HG03095 (cell line): ENCODE data around the gene DYNC2LI1.
"Not testable (repeated sequence)": the region's sequence is repeated elsewhere in the genome, so short reads cannot be mapped to it uniquely, and the experiment has no call there.

Experiments used
- ATAC-seq: cut with Tn5 transposase; IDR thresholded peaks from one replicate; pipeline ENCODE4 v1.9.1; 2021; ENCODE audit warnings: moderate library complexity; ENCODE audit not compliant: unreplicated experiment

Gene DYNC2LI1

DNA sequence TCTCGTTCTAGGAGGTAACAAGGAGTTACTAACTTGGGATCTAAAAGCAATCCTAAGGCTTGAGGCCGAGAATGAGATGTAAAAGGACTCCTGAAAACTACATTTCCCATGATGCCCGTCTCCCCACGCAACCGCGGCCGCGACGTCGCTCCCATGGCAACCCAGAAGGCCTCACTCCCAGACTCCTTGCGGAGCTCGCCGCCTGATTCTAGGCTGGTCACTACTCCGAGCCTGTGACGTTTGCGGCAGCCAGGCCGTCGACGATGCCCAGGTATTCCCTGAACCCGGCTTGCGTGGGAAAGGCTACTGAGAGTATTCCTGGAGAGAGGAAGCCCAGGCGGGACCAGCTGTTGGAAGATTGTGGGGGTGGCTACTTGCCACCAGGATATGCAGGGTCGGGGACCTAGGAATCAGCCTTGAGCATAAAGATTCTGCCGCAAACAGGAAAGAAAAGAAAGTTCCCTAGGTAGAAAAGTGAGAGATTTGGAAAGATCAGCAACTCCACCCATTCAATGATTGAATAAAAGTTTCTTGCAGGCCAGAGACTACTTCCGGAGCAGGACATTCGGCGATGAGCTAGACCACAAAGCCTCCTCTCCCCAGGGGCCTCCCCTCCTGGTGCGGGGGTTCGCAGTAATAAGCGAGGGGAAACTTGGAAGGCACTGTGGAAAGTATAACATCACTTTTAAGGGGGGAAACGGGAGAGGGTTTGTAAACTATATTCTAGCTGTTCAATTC lies at the start of gene DYNC2LI1:
Gene DYNC2LI1, plus strand, starts transcription at position 164 of the 738 bp plus-strand sequence. Its CDS starts 100 bp downstream, at position 264.
- ATAC-seq, result peak; percentile 98

GRCh38 chr2:43724728-43725526 lies 48.9 kb upstream of the DYNC2LI1 start:
- ATAC-seq, result no peak

GRCh38 chr2:43725711-43726246 lies 48.1 kb upstream of the DYNC2LI1 start:
- ATAC-seq, result no peak

- ATAC-seq, result not testable (repeated sequence)
Observed at GRCh38 chr2:43726961-43727633, 46.7 kb upstream of the DYNC2LI1 start.

DNA sequence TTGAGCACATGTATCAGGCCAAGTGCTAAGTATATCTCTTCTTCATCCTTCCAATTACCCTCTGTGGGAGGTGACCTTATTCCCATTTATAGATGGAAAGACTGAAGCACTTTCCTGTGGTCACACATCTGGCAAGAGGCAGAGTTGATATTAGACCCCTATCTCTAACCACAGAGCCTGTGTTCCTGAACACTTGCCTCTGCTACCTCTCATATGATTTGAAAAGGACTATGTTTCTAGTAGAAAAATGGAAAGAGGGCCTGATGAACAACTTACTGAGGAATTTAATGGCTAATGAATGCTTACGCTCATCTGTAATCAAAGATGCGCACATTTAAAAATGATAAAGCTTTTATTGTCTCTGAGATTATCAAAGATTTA lies 46.2 kb upstream of the DYNC2LI1 start:
- no peak for ATAC-seq

- no peak for ATAC-seq
Observed at GRCh38 chr2:43729491-43730174, 44.2 kb upstream of the DYNC2LI1 start.

- ATAC-seq, result no peak
Observed at GRCh38 chr2:43731211-43731610, 42.6 kb upstream of the DYNC2LI1 start.

DNA sequence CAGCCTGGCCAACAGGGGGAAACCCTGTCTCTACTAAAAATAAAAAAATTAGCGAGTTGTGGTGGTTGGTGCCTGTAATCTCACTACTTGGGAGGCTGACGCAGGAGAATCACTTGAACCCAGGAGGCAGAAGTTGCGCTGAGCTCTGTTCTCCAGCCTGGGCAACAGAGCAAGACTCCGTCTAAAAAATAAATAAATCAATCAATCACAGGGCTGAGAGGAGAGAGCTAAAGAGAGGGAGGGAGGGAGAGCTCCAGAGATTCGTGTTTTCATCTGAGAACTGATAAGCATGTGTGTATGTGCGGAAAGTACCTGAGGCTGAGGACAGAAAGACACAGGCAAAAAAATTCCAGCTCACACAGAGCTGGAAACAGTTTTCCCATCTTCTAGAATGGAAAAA lies 37.2 kb upstream of the DYNC2LI1 start:
- no peak for ATAC-seq

DNA sequence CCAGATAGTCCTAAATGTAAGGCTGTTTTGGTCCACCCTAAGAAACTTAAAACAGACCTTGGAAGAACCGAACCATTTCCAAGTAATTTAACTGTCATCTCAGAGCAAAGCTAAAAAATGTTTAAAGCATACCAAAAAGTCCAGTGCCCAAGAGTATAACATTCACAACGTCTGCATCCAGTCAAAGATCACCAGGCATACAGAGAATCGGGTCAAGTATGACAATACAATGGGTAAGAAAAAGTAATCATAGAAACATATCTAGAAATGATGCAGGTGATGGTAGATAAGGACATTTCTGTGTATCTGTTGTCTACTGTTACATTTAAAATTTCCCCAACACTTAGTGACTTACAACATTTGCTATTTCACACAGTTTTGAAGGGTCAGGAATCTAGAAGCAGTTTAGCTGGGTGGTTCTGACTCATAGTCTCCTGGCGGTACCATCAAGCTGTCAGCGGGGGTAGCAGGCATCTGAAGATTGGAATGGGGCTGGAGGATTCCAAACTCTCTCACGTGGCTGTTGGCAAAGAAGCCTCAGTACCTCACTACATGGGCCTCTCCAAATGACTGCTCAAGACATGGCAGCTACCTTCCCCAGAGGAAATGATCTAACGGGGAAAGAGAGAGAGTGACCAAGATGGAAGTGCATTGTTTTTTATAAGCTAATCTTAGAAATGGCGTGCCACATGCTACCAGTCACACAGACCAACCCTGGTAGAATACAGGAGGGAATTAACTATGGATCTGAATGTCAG lies 36.6 kb upstream of the DYNC2LI1 start:
- no peak for ATAC-seq

GRCh38 chr2:43737855-43738254 lies 36.0 kb upstream of the DYNC2LI1 start:
- no peak for ATAC-seq

DNA sequence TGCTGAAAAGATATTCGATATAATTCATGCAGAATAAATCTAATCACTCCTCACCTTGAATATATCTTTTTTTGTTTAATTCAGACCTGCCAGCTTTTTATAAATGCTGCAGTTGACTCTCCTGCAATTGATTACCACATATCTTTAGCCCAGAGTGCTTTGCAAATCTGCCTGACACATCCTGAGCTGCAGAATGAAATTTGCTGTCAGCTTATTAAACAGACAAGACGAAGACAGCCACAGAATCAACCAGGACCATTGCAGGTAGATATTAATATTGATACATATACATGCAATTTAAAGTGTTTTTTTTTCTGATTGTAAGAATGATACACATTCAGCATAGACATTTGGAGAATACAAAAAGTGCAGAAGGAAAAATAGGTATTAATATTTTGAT lies 35.6 kb upstream of the DYNC2LI1 start:
- ATAC-seq, result no peak

DNA sequence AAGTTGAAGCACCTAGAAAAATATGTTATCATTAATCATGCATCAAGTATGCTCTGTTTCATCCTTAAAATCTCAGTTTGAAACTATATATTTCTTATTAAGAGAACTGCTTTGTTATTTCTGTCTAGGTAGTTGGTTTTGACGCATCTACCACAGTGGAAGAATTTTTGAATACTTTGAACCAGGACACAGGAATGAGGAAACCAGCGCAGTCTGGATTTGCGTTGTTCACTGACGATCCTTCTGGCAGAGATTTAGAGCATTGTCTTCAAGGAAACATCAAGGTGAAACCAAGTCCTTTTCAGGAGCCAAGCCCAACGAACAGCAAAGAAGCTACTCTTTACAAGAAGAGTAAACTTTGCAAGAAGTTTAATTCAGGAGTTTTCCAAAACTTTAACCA lies 30.1 kb upstream of the DYNC2LI1 start:
- no peak for ATAC-seq

DNA sequence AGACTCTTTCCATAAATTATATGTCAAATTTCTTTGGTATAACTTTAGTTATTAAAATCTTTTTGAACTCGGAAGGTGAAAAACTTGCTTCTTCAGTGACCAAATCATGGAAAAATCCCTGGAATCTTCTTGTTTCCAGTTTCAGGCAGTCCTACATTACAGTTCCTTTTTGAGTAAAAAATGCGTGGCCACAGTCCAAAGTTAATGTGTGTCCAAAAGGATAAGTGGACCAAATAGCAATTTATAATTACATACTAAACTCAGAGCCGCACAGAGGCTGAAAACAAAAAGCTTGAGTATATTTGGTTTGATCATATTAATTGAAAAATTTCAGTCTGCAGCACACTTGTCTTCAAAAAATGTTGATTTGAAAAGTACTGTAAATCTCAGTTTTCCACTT lies 28.4 kb upstream of the DYNC2LI1 start:
- no peak for ATAC-seq

DNA sequence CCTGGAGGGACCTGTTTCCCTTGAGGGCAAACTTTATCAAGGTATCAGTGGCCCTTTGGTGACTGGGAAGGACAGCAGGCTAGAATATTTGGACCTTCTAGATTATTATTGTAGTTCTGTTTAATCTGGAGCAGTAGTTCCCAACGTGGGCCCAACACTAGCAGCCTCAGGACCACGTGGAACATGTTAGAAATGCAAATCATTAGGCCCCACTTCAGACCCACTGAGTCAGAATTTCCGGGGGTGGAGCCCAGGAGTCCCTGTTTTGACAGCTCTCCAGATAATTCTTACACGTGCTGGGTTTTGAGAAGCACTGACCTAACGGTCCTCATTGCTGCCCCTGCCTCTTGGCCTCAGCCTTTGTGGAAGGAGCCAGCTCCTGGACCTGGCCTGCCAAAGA lies 25.5 kb upstream of the DYNC2LI1 start:
- no peak for ATAC-seq

- no peak for ATAC-seq
Observed at GRCh38 chr2:43749583-43749982, 24.3 kb upstream of the DYNC2LI1 start.

DNA sequence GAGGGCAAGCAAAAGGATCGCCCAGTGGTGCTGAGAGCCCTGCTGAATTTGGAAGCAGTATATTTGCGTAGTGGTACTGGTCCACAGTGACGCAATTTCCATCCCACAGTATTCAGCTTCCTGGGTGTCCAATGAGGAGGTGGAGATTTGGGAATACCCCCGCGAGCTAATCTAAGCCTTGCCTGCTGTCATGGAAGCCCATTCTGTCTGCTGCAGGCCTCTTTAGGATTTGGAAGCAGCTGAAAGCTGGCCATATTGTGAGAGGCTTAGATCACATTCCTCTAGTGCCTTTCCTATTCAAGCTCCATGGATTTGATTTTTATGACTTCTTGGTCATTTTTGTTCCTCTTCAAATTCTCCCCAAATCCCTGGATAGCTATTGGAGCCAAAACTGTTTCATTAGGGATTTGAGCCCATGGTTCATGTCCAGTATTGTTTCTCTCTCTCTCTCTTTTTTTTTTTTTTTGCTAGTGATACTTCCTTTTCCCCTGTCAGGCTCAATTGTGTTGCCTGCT lies 22.3 kb upstream of the DYNC2LI1 start:
- ATAC-seq, result no peak

- ATAC-seq, result no peak
Observed at GRCh38 chr2:43752302-43752701, 21.5 kb upstream of the DYNC2LI1 start.

DNA sequence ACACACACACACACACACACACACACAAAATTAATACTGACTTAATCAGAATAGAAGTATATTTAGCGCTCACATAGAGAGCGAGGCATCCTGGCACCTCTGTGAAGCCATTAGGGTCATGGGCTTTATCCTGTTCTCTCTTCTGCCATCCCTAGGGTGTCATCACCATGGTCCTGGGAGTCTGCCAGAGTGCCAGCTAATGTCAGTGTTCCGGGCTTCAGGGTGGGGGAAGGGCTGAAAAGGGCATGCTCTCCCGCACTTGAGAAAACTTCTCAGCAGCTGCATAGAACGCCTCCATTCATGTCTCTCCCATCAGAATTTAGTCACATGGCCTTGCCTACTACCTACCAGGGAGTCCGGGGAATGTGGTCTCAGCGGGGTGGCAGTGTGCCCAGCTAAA lies 19.7 kb upstream of the DYNC2LI1 start:
- ATAC-seq, result no peak

GRCh38 chr2:43758739-43759138 lies 15.1 kb upstream of the DYNC2LI1 start:
- ATAC-seq, result no peak

DNA sequence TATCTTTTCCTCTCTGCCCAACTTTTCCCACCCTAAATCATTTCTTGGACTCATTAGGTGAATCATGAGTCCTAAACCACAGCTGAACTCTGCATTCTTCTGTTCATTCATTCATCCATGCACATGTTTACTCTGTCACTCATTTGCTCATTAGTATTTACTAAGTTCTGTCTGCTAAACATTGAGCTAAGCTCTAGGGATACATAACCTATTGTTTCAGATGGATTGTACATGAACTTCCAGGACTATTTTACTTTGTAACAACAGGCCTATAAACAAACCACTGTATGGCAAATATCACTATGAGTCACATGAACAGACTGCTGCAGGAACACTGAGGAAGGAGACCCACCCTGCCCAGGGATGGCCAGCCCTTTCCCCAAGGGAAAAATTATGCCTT lies 14.6 kb upstream of the DYNC2LI1 start:
- no peak for ATAC-seq
